ENCODE measurements around the gene PNPLA7.

Gene PNPLA7

DNA sequence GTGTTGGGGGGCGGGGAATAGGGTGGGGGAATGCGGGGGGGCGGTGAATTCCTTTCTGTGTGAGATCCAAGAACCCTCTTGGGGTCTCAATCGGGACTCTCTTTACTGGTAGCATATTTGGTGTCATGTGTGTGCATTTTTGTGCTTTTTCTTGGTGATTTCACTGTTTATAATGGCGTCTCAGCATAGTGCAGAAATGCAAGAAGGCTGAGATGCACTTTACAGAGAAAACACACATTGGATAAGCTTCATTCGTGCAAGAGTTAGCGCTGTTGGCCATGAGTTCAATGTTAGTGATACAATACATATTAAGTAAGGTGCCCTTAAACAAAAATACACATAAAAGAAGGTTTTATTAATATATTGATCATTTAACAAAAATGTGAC lies 108.3 kb downstream of the PNPLA7 start:
- TF ChIP-seq, protein P1, sequence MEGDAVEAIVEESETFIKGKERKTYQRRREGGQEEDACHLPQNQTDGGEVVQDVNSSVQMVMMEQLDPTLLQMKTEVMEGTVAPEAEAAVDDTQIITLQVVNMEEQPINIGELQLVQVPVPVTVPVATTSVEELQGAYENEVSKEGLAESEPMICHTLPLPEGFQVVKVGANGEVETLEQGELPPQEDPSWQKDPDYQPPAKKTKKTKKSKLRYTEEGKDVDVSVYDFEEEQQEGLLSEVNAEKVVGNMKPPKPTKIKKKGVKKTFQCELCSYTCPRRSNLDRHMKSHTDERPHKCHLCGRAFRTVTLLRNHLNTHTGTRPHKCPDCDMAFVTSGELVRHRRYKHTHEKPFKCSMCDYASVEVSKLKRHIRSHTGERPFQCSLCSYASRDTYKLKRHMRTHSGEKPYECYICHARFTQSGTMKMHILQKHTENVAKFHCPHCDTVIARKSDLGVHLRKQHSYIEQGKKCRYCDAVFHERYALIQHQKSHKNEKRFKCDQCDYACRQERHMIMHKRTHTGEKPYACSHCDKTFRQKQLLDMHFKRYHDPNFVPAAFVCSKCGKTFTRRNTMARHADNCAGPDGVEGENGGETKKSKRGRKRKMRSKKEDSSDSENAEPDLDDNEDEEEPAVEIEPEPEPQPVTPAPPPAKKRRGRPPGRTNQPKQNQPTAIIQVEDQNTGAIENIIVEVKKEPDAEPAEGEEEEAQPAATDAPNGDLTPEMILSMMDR (IDR thresholded peaks at IDR 0.05), result no peak

DNA sequence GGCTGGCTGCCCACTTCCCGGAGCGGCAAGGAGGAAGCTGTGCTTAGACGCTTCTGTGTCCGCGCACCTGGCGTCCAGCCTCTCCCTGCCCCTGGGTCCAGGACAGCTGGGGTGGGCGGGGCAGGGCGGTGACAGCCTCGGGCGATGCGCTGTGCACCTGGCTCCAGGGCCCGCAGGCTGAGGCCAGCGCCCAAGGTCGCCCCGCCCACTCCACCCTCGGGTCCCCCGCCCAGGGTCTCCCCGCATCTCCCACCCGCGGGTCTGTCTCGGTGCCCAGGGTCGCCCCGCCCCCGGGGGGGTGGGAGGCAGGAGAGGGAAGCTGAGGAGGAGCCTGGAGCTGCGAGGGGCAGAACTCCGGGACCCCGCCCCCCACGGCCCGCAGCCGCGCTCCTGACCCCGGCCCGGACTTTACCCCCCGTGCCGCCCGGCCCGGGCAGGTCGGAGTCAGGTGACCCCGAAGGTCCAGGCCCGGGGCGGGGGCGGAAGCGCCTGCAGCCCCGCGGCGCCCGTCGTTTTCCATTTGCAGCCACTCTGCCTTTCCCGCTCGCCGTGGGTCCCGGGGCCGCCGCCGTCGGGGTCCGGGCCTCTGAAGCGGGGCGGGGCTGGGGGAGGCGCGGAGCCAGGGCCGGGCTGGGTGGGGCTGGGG lies 108.8 kb downstream of the PNPLA7 start, which contains the start of gene ENTPD8:
Gene ENTPD8 (minus strand): TSS at position 69 of the 646 bp plus-strand sequence. CDS start 3,072 bp downstream, outside the sequence.
- TF ChIP-seq, protein P1 (IDR thresholded peaks at IDR 0.05), result no peak

DNA sequence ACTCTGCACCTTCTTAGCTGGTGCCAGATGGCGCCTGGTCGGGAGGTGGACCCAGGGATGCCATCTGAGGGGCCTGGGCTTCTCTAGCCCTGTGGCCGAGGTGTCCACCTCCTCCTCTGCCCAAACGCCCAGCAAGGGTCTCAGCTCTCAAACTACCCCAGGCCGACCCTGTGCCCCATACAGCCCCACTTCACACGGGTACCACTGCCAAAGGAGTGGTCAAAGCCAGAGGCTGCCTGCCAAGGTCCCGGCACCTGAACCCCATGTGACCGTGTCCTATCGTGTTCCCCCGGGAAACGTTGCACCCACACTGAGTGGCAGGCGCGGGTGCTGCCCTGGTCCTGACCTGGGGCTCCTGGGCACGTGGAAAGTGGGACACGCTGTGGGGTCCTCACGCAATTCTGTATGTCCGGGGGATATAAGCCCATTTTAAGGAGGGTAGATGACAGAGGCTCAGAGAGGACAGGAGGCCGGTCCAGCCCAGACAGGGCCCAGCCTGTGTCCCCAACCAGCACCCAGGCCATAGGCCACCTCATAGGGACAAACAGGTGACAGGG lies 111.0 kb downstream of the PNPLA7 start:
- TF ChIP-seq, protein P1 (IDR thresholded peaks at IDR 0.05), result no peak

DNA sequence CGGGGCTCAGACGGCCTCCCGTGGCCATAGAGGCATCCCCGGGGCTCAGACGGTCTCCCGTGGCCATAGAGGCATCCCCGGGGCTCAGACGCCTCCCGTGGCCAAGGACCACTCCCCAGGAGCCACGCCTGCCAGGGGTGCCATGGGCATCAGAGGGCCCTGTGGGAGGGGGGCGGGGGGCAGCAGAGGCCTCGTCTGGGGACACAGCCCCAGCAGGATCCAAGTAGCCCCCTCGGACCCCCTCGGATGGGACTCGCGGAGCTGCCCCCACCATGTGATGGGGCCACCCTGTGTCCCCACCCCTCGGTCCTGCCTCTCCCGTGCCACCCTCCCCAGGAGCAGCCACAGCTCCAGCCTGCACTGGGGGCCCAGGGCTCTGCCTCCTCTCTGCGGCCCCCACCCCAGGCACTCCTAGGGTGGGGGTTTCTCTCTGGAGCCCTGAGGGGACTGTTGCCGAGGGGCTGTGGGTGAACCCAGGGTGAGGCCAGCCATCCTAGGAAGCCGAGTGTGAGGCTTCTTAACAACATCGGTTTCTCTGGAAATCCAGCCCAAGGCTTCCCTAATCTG lies 111.5 kb downstream of the PNPLA7 start:
- TF ChIP-seq, protein P1 (IDR thresholded peaks at IDR 0.05), result no peak

DNA sequence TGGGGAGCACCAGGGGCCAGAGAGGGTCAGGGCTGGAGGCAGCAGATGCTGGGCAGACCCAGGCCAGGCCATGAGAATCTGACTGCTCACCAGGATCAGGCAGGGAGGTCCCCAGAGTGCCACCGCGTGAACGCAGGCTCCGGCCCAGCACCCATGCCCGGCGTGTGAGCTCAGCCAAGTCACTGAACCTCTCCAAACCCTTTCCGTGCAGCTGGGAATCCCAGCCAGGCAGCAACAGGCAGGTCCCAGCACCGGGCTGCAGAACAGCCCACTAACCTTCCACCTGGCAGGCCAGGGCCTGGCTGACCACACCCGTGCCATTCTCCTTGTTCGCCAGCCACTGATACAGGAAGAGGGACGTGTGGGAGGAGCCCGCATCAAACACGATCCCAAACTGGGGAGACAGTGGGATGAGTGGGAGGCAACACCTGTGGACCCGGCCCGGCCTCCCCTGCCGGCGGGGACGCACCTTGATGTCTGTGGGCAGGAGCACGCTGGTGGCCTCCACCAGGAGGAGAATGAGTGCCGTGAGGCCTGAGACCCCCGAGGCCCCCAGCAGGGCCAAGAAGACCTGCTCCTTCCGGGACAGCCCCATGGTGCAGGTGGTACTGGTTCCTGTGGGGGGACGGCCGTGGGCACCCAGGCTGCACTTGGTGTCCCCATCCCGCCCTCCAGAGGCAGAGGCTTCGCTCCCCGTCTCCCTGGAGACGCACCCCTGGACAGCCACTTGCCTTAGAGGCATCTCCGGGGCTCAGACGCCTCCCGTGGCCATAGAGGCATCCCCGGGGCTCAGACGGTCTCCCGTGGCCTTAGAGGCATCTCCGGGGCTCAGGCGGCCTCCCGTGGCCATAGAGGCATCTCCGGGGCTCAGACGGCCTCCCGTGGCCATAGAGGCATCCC lies 112.3 kb downstream of the PNPLA7 start:
- TF ChIP-seq, protein P1 (IDR thresholded peaks at IDR 0.05), result no peak

DNA sequence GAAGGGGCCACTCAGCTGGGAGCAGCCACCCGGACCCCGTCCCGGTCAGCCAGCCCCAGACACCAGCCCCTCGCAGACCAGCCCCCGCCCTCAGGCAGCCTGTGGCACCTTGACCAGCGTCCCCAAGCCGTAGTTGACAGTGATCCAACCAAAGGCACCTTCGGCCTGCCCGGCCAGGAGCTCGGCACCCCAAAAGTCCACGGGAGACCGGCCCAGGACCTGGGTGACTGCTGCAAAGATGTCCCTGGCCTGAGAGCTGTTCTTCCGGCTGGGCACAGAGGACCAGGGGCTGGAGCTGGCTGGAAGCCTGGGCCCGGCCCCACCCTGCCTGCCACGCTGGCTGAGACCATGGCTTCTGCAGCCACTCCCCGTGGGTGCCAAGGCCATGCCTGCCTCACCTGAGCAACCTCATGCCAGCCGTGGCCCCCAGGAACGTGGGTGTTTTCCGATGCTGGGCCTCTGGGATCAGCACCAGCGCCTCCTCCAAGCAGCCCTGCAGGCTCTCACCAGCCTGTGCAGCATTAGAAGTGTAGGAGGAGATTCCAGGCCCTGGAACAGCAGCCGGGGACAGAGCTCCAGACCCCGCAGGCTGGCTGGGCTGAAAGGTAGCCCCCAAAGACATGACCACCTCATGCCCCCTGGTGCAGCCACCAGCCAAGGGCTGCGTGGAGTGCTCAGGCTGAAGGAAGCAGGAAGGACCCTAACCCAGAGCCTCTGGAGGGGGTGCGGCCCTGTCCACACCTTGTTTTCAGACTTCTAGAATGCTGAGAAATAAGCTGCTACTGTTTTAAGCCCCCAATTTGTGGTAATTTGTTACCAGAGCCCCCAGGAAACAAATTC lies 113.2 kb downstream of the PNPLA7 start:
- TF ChIP-seq, protein P1 (IDR thresholded peaks at IDR 0.05), result no peak
